GM18508 (cell line): ENCODE measurements around the gene SRRD.
"Not testable (repeated sequence)": the region's sequence is repeated elsewhere in the genome, so short reads cannot be mapped to it uniquely, and the experiment has no call there.

ENCODE experiments used
- ATAC-seq: cut with Tn5 transposase; IDR thresholded peaks from one replicate; pipeline ENCODE4 v1.9.1; 2021; ENCODE audit warnings: moderate number of reproducible peaks; ENCODE audit not compliant: insufficient read depth, unreplicated experiment

The SRRD gene

GRCh38 chr22:26483439-26484359 is at the start of gene SRRD, which contains the start of gene HPS4:
SRRD (plus strand) TSS chr22:26483877; CDS start chr22:26483891, 14 bp downstream.
HPS4 (minus strand) TSS chr22:26483783; CDS start chr22:26481762, 2,021 bp downstream.
- ATAC-seq, result no peak

- no peak for ATAC-seq
Observed at GRCh38 chr22:26435327-26436093, 48.2 kb upstream of the SRRD start.

- ATAC-seq, result no peak
Observed at GRCh38 chr22:26436903-26437515, 46.7 kb upstream of the SRRD start.

- no peak for ATAC-seq
Observed at GRCh38 chr22:26437694-26438392, 45.8 kb upstream of the SRRD start.

GRCh38 chr22:26438776-26439175 is 44.9 kb upstream of the SRRD start:
- ATAC-seq, result not testable (repeated sequence)

- no peak for ATAC-seq
Observed at GRCh38 chr22:26439559-26439958, 44.1 kb upstream of the SRRD start.

GRCh38 chr22:26442086-26442756 is 41.5 kb upstream of the SRRD start:
- ATAC-seq, result no peak

GRCh38 chr22:26443901-26444690 is 39.6 kb upstream of the SRRD start:
- no peak for ATAC-seq

- no peak for ATAC-seq
Observed at GRCh38 chr22:26444777-26445176, 38.9 kb upstream of the SRRD start.

- ATAC-seq, result no peak
Observed at GRCh38 chr22:26445577-26446275, 38.0 kb upstream of the SRRD start.

- no peak for ATAC-seq
Observed at GRCh38 chr22:26446808-26447515, 36.7 kb upstream of the SRRD start.

GRCh38 chr22:26447584-26448329 is 35.9 kb upstream of the SRRD start:
- ATAC-seq, result no peak

GRCh38 chr22:26448334-26448733 is 35.3 kb upstream of the SRRD start:
- ATAC-seq, result no peak

- ATAC-seq, result no peak
Observed at GRCh38 chr22:26448941-26449340, 34.7 kb upstream of the SRRD start.

- ATAC-seq, result no peak
Observed at GRCh38 chr22:26450453-26451185, 33.1 kb upstream of the SRRD start.
